Inflammatory macrophage treated with lipopolysaccharide for 1 hour (primary cell): Measurements from ENCODE around the gene PRMT3.
"Not testable (repeated sequence)": the region's sequence is repeated elsewhere in the genome, so short reads cannot be mapped to it uniquely, and the experiment has no call there.

Experiments used
- DNase-seq, 2 donors: peaks; one replicate each; pipeline ENCODE4 v3.0.0-alpha.2; 2020 to 2022

Gene PRMT3

DNA sequence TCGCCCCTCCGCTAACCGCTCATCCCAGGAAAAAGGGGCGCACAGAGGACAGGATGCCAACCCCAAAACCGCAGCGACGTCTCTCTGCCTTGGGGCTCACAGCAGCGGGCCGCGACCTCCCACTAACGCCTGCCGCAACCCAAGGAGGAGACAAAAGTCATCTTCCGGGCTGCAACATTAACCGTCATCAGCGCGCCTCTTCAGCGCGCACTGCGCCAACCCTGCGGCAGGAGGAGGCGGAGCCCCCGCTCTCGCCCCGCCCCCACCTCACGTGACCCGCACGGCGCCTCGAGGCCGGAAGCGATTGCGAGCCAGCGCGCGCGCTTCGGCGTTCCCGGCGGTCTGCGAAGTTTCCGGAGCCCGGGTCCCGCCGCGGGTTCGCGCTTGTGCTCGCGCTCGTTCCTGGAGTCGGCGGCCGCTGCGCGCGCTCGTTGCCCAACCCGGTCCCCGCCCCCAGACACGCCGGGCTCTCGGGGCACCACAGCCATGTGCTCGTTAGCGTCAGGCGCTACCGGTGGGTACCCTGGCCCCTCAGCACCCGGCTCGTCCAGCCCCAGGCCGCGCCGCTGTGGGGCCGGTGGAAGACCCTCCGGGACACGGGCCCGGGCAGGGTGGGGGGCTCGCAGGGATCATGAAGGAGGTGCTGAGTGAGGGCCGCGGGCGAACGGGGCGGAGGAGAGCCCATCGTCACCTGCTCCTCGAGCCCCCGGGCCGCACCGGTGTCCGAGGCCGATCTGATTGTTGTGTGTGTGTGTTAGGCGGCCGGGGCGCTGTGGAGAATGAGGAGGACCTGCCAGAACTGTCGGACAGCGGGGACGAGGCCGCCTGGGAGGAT lies at the start of gene PRMT3:
TSS of gene PRMT3 (plus strand) at position 456 of the 835 bp plus-strand sequence. CDS start at position 487, 31 bp downstream.
- DNase-seq = peak; percentile 94 to 98

DNA sequence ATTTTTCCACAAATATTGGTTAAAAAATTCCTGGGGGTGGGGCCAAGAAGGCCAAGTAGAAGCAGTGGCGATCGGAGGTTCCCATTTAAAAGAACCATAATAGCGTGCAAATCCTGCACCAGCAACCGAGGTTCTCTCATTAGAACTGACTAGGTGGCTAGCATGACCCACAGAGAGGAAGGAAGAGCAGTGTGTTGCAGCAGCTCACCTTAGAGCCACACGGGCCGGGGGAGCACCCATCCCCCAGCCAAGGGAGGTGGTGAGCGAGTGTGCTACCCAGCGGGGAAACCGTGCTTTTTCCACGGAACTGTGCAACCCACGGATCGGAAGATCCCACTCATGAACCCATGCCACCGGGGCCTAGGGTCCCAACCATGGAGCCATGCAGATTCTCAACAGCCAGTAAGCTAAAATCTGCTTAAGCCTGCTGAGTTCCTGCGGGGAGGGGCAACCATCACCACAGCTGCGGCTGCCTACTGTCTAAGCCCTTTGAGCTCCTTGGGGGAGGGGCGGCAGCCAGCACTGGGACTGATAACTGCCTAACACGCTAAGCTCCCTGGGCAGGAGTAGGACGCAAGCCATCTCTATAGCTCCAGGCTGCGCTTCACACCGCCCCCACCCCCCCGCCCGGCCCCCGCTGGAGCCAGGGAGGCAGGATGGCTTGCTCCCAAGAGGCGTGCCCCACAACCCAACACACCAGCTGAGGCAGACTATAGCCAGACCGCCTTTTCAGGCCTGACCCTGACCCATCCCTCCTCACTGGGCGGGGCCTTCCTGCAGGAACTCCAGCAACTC lies 45.0 kb upstream of the PRMT3 start:
- DNase-seq = no peak

DNA sequence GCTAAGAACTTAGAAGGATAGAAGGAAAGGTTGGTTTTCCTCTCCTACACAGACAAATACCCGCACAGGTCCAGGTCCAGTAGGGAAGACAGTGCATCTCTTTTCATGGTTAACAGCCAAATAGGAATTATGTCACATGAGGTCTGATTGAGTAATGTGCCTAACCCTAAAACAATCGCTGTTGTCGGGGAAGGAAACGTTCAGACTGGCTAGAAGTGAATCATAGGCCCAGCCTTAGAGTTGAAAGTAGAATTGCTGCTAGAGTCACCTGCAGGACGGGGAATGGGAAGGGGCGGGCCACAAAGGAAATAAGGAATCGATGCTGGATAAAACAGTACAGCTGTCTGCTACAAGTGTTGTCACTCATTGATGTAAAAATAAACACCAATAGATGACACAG lies 36.4 kb upstream of the PRMT3 start:
- no peak for DNase-seq

DNA sequence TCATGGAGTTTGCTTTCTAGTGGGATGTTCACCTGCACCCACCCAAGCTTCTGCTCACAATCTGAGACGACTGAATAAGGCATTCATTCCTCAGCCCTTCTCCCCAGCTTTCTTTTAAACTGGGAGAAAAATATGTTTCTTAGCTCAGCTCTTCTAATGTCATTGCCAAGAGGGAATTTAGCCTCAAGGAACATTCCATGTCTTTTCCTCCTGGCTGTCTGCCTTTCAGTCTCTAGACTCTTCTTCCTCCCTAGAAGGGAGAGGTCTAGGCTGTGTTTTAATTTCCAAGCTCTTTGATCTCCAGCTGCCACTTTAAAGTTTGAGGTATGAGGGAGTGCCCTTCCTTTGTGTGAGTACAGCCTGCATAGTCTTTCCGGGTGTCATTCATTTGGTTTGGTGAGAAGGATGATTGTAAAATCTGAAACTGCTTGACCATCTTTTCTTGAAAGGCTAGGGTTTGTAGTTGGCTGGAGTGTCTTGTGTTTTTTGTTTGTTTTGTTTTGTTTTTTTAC lies 35.7 kb upstream of the PRMT3 start:
- no peak for DNase-seq

DNA sequence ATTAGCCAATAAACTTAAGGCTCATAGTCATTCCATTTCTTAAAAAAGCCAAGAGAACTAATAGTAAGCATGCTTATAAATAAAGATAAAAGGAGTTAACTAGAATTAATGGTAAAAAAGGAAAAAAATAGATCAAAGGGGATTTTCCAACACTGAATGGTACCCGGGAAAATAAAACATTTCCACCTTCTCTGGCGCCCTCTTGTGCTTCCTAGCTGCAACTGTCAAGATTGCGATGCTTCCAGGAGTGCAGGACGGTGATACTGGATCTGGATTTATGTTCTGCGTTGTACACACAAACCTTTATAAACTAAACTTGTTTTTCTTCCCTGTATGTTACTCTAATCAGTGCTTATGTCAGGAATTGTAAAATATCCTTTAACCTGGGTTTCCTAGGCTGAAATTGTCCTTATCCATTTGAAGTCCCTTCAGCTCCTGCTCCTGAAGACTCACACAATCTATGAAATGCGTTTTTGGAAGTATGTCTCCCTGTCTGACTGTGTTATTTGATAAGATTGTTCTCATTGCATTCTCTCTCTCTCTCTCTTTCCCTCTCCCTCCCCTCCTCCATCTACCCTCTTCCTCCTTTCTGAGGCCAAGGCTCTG lies 33.6 kb upstream of the PRMT3 start:
- DNase-seq = peak in 1 of 2 donors; percentile 67

DNA sequence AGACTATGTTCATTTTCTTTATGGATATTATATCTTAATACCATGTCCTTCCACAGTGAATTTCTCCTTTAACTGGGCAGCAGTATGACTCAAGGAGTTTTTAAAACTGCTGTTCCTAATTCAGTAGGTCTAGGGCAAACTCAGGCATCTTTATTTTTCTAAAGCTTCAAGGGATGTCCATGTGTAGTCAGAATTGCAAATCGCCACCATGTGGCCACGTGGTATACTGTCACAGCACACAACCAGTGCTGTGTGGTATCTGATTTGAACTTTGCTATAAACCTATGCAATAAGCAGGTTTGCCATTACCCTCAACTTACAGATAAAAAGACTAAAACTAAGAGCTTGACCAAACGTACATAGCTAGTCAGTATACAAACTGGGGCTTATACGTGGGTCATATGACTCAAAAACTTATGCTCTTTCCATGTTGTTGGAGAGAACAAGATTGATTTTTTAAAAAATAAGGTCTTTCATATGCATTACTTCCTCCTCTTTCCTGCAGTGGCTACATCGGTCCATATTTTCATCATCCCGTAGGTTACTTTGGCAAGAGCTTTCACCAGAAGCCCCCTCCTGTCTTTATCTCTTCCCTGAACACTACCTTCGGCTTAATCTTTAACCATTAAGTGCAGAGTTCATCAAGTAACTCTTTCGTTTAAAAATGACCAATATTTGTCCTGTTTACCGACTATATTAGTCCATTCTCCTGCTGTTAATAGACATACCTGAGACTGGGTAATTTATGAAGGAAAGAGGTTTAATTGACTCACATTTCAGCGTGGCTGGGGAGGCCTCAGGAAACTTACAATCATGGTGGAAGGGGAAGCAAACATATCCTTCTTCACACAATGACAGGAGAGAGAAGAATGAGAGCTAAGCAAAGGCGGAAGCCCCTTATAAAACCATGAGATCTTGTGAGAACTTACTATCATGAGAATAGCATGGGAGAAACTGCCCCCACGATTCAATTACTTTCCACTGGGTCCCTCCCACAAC lies 32.0 kb upstream of the PRMT3 start:
- DNase-seq = peak; percentile 36 to 44

DNA sequence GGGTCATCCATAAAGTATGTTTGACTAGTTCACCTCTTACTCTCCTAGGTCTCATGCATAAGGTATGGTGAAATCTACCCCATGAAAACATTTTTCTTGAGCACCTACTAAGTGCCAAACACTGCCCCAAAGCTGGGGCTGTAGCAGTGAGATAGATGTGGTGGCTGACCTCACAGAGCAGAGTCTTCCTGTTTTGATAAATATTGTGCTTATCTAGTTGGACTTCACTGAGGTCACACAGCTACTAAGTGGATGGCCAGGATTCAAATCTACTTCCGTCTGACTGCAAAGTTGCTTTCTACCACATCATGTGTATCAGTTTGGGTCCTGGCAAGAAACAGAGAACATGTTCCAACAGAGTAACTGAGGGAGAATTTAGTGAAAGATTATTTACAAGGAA lies 30.4 kb upstream of the PRMT3 start:
- DNase-seq = no peak

DNA sequence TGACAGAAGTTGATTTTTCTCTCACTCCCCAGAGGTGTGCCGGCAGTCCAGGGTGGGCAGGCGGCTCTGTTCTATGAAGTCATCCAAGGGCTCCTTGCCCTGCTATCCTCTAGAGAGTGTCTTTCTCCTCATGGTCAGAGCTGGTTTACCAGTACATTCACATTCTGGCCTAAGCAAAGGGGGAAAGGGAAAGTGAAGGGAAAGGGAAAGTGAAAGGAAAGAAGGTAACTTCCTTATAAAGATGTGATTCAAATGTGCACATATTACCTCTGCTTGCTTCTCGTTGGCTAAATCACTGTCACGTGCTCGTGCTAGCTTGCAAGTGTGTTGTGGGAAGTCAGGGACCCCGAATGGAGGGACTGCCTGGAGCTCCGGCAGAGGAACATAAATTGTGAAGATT lies 26.9 kb upstream of the PRMT3 start:
- DNase-seq = peak; percentile 72 to 75

DNA sequence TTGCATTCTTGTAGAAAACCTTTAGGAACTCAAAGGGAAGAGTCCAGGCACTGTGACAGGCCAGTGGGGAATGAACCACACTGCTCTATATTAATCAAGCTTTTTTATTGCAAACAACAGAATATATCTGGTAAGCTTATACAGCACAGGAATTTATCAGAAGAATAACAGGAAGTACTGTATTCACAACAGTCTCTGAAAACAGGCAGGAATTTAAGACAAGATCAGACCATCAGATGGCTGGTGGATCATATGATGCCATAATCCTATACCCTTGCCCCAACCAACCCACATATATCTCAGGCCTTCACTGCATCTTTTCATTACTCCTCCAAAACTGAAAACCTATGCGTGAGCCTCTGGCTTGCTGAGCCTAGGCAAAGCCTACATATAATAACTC lies 25.0 kb upstream of the PRMT3 start:
- no peak for DNase-seq

DNA sequence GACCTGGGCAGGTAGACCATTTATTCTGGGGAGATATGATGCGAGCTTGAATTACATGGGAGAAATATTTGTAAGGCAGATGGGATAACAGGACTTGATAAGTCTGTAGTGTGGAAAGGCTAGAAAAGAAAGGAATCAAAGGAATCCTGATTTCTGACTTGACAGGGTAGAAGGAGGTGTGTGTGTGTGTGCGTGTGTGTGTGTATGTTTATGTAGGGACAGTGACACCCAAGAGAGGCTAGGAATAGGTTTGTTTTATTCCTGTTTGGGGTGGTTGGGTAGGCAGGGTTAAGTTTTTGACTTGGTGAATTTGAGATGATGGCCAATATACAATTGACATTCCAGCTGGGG lies 24.4 kb upstream of the PRMT3 start:
- DNase-seq = no peak

DNA sequence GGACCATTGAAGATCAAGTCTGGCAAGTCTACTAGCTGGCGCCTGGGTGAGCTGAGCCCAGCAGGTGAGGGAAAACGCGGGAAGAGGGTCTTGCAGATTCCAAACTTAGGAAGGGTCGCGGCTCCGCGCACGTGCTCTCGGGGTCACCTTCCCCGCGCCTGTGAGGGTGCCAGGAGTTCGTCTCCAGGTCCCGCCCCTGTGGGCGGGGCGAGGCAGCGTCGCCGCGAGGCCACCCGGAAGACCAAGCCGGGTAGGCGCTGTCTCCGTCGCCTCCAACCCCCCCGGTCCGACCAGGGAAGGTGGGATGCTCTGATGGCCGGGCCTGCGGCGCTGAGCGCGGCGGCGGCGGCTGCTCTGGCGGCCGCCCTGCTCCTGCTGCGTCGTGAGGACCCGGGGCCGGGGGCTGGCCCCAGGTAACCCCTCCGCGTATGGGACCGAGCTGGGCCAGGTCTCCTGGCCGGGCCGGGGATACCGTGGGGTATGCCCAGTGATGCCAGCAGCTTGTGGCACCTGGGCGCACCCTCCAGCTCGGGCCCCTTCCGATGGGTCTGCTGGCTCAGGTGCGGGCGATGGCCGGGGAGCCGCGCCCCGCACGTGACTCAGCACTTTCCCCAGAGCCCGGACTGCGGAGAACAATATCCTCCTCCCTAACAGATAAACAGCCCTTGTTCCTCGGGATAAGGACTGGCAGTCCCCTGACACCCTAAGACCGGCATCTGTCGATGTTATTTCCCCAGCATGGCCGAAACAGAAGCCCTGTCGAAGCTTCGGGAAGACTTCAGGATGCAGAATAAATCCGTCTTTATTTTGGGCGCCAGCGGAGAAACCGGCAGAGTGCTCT lies 23.8 kb upstream of the PRMT3 start, which contains the start of gene HTATIP2:
TSS of gene HTATIP2 (plus strand) at position 215 of the 841 bp plus-strand sequence. CDS start at position 739, 524 bp downstream.
- peak; percentile 51 to 62 for DNase-seq

DNA sequence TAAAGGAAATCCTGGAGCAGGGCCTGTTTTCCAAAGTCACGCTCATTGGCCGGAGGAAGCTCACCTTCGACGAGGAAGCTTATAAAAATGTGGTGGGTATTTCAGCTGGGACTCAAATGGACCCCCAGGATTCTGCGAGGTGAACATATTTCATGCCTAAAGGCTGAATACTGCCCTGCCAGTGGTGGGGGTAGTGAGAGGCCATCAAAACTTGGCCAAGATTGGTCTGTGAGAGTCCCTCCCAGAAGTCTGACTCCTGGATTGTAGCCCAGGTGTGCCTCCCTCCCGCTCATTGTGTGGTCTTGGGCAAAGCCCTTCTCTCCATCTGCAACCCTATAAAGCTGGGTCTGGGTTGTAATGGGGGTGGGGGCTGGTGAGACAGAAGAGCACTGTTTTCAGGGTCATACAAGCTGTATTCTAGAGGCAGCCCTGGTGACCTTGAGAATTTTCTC lies 23.1 kb upstream of the PRMT3 start:
- no peak for DNase-seq

DNA sequence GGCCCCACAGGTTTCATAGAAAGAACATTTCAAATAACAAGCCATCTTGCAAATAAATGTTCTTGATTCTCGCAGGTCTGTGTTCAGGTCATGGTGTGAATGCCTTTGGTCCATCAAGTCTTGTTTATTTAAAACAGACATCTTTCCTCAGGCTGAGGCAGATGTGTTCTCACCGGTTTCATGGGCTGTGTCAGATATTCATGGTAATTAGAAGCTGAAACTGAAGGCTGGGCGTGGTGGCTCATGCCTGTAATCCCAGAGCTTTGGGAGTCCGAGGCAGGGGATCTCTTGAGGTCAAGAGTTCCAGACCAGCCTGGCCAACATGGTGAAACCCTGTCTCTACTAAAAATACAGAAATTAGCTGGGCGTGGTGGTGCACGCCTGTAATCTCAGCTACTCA lies 22.1 kb upstream of the PRMT3 start:
- not testable (repeated sequence) for DNase-seq

DNA sequence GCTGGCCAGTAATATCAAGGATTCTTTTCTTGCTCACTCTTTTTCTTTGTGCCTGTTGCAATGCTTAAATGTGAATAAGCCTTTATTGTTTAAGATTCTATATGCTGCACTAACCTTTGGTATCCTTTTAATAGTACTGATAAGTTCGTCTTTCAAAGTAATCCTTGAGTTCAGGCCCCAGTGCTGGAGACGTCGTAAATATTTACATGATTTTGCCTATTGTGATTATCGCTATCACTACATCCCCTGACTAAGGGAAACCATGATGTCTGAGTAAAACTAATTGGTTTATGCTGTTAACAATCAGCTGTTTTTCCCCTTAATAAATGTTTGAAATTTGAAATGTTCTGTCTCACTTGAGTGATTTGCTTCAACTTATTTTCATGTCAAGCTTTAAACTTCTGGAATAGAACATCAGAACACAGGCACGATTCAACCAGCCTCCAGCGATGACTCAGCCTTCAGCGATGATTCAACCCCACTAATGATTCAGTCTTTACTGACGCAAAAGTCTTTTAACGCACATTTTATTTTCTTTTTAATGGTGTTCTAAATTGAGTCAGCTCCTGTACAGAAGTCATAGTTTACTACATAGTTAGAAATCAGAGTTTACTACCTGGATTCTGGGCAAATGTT lies 20.1 kb upstream of the PRMT3 start:
- peak; percentile 67 to 81 for DNase-seq

DNA sequence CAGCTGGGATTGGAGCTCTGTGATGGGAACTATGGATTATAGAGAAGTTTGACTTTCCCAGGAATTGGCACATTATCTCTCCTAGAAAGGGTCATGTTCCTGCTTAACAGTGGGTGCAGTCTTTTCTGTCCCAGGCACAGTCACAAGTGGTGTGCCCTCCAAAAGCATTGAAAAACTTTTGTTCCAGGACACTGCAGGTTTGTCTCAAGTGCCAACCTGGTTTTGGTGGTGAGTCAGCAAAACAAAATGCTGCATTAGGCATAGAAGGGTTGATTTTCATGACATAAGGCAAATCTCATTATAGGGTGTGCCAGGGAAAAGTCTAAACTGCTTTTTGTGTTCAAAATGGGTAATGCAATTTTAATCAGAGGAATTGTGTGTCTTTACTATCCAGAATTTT lies 19.1 kb upstream of the PRMT3 start:
- no peak for DNase-seq

DNA sequence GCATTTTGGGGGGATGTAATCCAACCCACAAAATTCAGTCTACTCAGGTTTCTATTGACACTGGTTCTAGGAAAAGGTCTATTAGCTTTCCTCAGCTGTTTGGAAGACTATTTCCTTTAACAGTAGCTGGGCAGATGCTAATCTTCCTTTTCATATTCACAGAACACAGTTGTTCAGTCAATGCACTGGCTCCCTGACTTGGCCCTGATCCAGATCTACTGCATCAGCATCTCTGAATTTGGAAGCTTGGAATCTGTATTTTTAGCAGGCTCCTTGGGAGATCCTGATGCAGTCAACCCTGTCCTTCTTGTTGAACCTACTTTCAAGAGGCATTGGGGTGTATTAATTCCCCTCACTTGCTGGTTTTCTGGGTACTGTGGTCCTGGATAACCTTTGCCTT lies 17.7 kb upstream of the PRMT3 start:
- no peak for DNase-seq

DNA sequence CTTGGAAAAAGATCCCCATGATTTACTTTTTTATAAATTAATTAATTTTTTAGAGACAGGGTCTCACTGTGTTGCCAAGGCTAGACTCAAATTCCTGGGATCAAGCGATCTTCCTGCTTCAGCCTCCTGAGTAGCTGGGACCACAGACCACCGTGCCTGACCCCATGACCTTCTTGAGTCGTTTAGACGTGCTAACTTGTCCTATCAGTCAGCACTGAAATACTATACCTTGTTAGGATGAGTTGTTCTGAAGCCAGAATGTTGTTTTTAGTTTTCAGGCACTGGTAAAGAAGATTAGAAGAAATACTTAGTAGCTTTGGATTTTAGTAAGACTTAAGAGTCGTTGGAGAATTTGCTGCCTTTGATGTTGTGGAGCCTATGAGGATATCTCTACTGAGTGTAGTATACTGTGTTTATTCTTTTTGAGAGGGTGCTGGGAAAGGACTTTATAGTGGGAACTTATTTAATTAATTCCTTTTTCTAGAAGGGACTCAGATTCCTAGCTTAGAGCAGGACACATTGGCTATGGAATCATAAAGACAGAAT lies 15.4 kb upstream of the PRMT3 start:
- DNase-seq = no peak

DNA sequence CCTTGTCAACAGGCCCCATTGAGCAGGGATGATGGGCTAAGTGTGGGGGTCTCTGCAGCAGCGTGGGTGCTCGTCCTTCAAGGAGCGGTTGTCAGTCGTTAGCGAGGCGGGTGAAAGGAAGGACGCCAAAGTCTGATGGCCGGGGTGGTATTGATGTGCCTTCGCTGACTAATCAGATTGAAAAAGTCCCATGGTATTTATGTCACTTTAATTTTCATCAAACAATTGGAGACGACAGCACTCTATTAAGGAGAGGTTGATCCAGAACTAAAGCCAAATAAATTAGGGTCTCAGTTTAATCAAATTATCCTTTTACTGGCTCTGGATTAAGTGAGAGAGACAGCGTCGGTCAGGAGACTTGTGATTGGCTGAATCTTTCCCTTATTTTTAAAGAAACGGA lies 14.4 kb upstream of the PRMT3 start:
- no peak for DNase-seq

DNA sequence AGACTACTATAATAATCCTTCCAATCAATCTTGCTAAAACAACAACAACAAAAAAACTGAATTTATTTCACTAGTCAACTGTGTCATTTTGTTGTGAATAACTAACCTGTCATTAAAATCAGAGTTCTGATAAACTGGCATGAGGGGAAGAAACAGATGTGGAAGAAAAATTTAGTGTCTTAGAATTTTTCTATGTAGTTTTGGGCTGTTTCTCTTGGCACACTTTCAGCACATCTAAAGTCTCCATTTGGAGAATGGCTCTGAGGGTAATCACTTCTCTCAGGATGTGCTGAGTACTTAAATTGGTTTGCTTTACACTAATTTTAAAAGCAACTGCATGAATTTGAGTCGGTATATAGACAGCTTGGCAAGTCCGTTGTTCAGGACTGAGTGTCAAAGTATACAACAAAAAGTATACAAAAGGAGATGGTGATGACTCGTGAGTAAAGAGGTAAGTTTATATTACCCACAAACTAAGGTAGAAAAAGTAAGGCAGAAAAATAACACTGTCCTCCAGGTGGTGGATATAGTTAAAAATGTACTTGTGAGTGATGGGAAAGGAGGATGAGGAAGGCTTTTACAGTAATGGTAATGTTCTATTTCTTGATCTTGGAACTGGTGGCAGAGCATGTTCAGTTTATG lies 13.8 kb upstream of the PRMT3 start:
- no peak for DNase-seq
